HepG2 (cell line): Measurements from ENCODE around the gene SLC25A18. TPM values are rescaled to one million over a fixed set of nuclear protein-coding genes. Genes with fewer than 3 reads are reported as not detected.

Source experiments
- ATAC-seq: fragments of 200-7000 bp; cut with Tn5 transposase; 3 replicates; pipeline ENCODE4 v1.9.1; 2020; ENCODE audit warnings: mild to moderate bottlenecking, moderate library complexity
- BruUV-seq: library from RNA; stranded (reverse); fragments of 400-500 nt; replicated peaks from 2 replicates; lab custom pipeline; 2021; lab: Mats Ljungman, UMichigan
- CTCF ChIA-PET: fragments of 300-600 bp; formaldehyde crosslinking; extraction: SDS; loops from one replicate; lab custom pipeline; 2021; ENCODE audit warnings: low total read pairs, inconsistent platforms, low intra/inter-chr PET ratio; lab: Yijun Ruan, JAX
- POLR2A ChIA-PET: fragments of 350-600 bp; sonication (Branson Sonifier 250); formaldehyde crosslinking; loops from one replicate; lab custom pipeline; 2020; ENCODE audit warnings: antibody characterized with exemption, inconsistent platforms; lab: Yijun Ruan, JAX
- DNase-seq: peaks from one replicate; pipeline ENCODE4 v3.0.0-alpha.2; 2015; ENCODE audit warnings: low spot score
- FAIRE-seq: peaks from 3 replicates; lab custom pipeline; 2011; peaks lifted over from hg19 to GRCh38; lab: Jason Lieb, UNC
- H2AFZ ChIP-seq: one replicate; pipeline ENCODE4 v1.6.1; 2011; ENCODE audit warnings: low read length, inconsistent platforms
- H3K27ac ChIP-seq: fragments of 300-600 bp; 3 replicates; pipeline ENCODE4 v1.8.0; 2011; ENCODE audit warnings: mixed run types, mild to moderate bottlenecking, mixed read lengths, low read length, inconsistent platforms; ENCODE audit not compliant: insufficient read depth; ENCODE audit errors: extremely low read length
- H3K27me3 ChIP-seq, 2 experiments: fragments of 200-600 bp in 1 of 2; 2 replicates in 1 of 2; 3 replicates in 1 of 2; pipeline versions ENCODE4 v1.6.0 to v1.8.0; 2011; ENCODE audit warnings: low read length in 2 of 2, mild to moderate bottlenecking in 2 of 2, moderate library complexity in 2 of 2, inconsistent platforms in 1 of 2; ENCODE audit not compliant: insufficient read depth in 2 of 2, control insufficient read depth in 1 of 2
- H3K36me3 ChIP-seq, 2 experiments: fragments of 200-600 bp in 1 of 2; replicated peaks in 1 of 2; 2 replicates in 1 of 2; 3 replicates in 1 of 2; pipeline versions ENCODE4 v1.5.1 to v1.8.0; 2011; ENCODE audit warnings: low read length in 2 of 2, inconsistent platforms in 1 of 2; ENCODE audit not compliant: insufficient read depth in 2 of 2, control insufficient read depth in 1 of 2
- H3K4me1 ChIP-seq: 2 replicates; pipeline ENCODE4 v1.5.1; 2012; ENCODE audit warnings: low read length, inconsistent platforms; ENCODE audit not compliant: insufficient read depth
- H3K4me2 ChIP-seq: 2 replicates; pipeline ENCODE4 v1.6.0; 2011; ENCODE audit warnings: low read depth, low read length, inconsistent platforms
- H3K4me3 ChIP-seq, 3 experiments: fragments of 200-600 bp in 1 of 3; sonication (generic), shearing (Covaris generic) in 1 of 3; replicated peaks in 1 of 3; 2 replicates each; pipeline ENCODE4 v1.5.1; 2011 to 2016; ENCODE audit warnings: low read length in 3 of 3, inconsistent platforms in 2 of 3, low read depth in 2 of 3, mild to moderate bottlenecking in 2 of 3, control low read depth in 1 of 3, mixed read lengths in 1 of 3; ENCODE audit not compliant: insufficient read depth in 1 of 3
- H3K79me2 ChIP-seq: one replicate; pipeline ENCODE4 v1.6.1; 2011; ENCODE audit warnings: low read length, inconsistent platforms; ENCODE audit not compliant: insufficient read depth
- H3K9ac ChIP-seq: 2 replicates; pipeline ENCODE4 v1.6.0; 2011; ENCODE audit warnings: mild to moderate bottlenecking, low read depth, low read length, inconsistent platforms; ENCODE audit not compliant: insufficient read depth
- H3K9me3 ChIP-seq: 2 replicates; pipeline ENCODE4 v1.5.1; 2012; ENCODE audit warnings: mild to moderate bottlenecking, low read length
- H4K20me1 ChIP-seq: 2 replicates; pipeline ENCODE4 v1.6.0; 2011; ENCODE audit warnings: inconsistent platforms, mild to moderate bottlenecking, low read length, moderate library complexity; ENCODE audit not compliant: insufficient read depth
- DMAP1 ChIP-seq: IDR thresholded peaks from 2 replicates; pipeline ENCODE4 v1.6.1; 2016
- DNMT3B ChIP-seq: conservative IDR thresholded peaks from 2 replicates; pipeline ENCODE4 v1.6.1; 2016; ENCODE audit warnings: missing biosample characterization, control low read depth
- DR1 ChIP-seq: sonication (generic); formaldehyde crosslinking; IDR thresholded peaks from 2 replicates; pipeline ENCODE4 v1.8.0; 2021; ENCODE audit warnings: mild to moderate bottlenecking, missing genetic modification reagents, inconsistent platforms
- IRX3 ChIP-seq: sonication (generic); formaldehyde crosslinking; IDR thresholded peaks from 2 replicates; pipeline ENCODE4 v1.8.1; 2023; ENCODE audit warnings: mild to moderate bottlenecking, low read depth, missing genetic modification reagents, borderline replicate concordance
- JUNB ChIP-seq: sonication (generic); formaldehyde crosslinking; IDR thresholded peaks from 2 replicates; pipeline ENCODE4 v1.8.0; 2022; ENCODE audit warnings: missing genetic modification reagents, mild to moderate bottlenecking, borderline replicate concordance
- KDM6A ChIP-seq: IDR thresholded peaks from 2 replicates; pipeline ENCODE4 v1.6.1; 2016; ENCODE audit warnings: low read depth
- NFIB ChIP-seq: sonication (generic); formaldehyde crosslinking; IDR thresholded peaks from 2 replicates; pipeline ENCODE4 v1.9.0; 2021; ENCODE audit warnings: missing genetic modification reagents, mild to moderate bottlenecking, borderline replicate concordance
- NFKB2 ChIP-seq: sonication (generic); formaldehyde crosslinking; IDR thresholded peaks from 2 replicates; pipeline ENCODE4 v1.4.0; 2020; ENCODE audit warnings: missing genetic modification reagents, borderline replicate concordance
- TOE1 ChIP-seq: sonication (generic); formaldehyde crosslinking; IDR thresholded peaks from 2 replicates; pipeline ENCODE4 v1.4.0; 2020; ENCODE audit warnings: mild to moderate bottlenecking, missing genetic modification reagents
- ZNF446 ChIP-seq: sonication (generic); formaldehyde crosslinking; IDR thresholded peaks from 2 replicates; pipeline ENCODE4 v1.5.0; 2020; ENCODE audit warnings: mild to moderate bottlenecking, missing genetic modification reagents
- ZNF75D ChIP-seq: sonication (generic); formaldehyde crosslinking; IDR thresholded peaks from 2 replicates; pipeline ENCODE4 v1.8.1; 2023; ENCODE audit warnings: missing genetic modification reagents, mild to moderate bottlenecking, borderline replicate concordance
- ZNF780A ChIP-seq: sonication (generic); formaldehyde crosslinking; IDR thresholded peaks from 2 replicates; pipeline ENCODE4 v1.8.0; 2022; ENCODE audit warnings: mild to moderate bottlenecking, missing genetic modification reagents, moderate library complexity
- WGBS: methylation state at CpG from one replicate; pipeline ENCODE4 v1.1.6; 2017; ENCODE audit warnings: low lambda C conversion rate; 5-methylcytosine and 5-hydroxymethylcytosine counted together
- in situ Hi-C: cut with HindIII; loops from 2 replicates; pipeline ENCODE4 v1.10.0; 2017; ENCODE audit warnings: low pct_unique_long_range_greater_than_20kb; ENCODE audit not compliant: extremely low pct_ligation_motif_present
- intact Hi-C: fragments of 100-400 bp; cut with micrococcal nuclease; formaldehyde crosslinking; loops from one replicate; pipeline ENCODE4 v1.10.0; 2022; ENCODE audit not compliant: unreplicated experiment
- polyA plus RNA-seq, 8 experiments: library from polyadenylated mRNA; depleted of rRNA in 3 of 8; stranded (reverse) in 7 of 8; unstranded in 1 of 8; fragments of >200 nt; fragmentation: Illumina TruSeq in 4 of 8; extraction: Trizol in 4 of 8; gene quantifications; 2 replicates each; pipeline versions ENCODE4 v1.2.1 to v1.2.3, GENCODE V29; 2011 to 2016; ENCODE audit warnings: low read depth in 4 of 8, missing spikeins in 1 of 8, mixed read lengths in 1 of 8; ENCODE audit not compliant: insufficient read depth in 1 of 8
- total RNA-seq, 5 experiments: library from RNA; depleted of rRNA; stranded (reverse); fragments of >200 nt; fragmentation: Illumina TruSeq; extraction: Trizol; gene quantifications; 2 replicates each; pipeline ENCODE4 v1.2.3, GENCODE V29; 2016; ENCODE audit warnings: low read depth in 1 of 5
- TF ChIP-seq, protein P1 (sequence below): sonication (generic); formaldehyde crosslinking; IDR thresholded peaks from 2 replicates; pipeline ENCODE4 v1.8.1; 2023; ENCODE audit warnings: mild to moderate bottlenecking, missing genetic modification reagents, borderline replicate concordance
- TF ChIP-seq, protein P2 (sequence below): sonication (generic); formaldehyde crosslinking; conservative IDR thresholded peaks from 2 replicates; pipeline ENCODE4 v1.8.0; 2022; ENCODE audit warnings: missing genetic modification reagents
- TF ChIP-seq, protein P3 (sequence below): sonication (generic); formaldehyde crosslinking; IDR thresholded peaks from 2 replicates; pipeline ENCODE4 v1.4.0; 2020; ENCODE audit warnings: missing genetic modification reagents; ENCODE audit errors: not compliant biosample characterization
- TF ChIP-seq, protein P4 (sequence below): sonication (generic); formaldehyde crosslinking; IDR thresholded peaks from 2 replicates; pipeline ENCODE4 v1.8.1; 2022; ENCODE audit warnings: mild to moderate bottlenecking, missing genetic modification reagents

SLC25A18 gene
- total and polyA plus RNA-seq, 2 of the 13 experiments (the other 11 are each of a cell fraction or from before 2014, with no cell fraction given), result 0.28 to 0.75 TPM

DNA sequence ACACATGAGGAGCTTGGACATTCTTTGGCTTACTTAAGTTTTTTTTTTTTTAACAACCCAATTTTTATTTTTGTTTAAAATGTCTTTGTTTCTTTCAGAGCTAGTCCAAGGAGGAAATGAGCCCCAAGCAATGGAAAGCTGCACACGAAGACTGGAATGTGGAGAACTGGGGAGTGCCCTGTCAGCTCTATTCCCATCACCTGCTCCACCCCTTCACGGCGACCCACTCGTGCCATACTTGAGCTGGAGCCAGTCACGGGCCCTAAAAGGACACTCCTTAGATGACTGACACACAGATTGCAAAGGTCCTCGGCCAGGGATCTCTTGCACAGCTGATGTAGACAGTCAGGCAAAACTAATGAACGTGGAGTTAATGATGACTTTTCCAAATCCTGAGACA is 10.6 kb upstream of the SLC25A18 start:
- intact Hi-C loops, result no loop called here
- no peak for FAIRE-seq
- POLR2A ChIA-PET, result no interaction called here

DNA sequence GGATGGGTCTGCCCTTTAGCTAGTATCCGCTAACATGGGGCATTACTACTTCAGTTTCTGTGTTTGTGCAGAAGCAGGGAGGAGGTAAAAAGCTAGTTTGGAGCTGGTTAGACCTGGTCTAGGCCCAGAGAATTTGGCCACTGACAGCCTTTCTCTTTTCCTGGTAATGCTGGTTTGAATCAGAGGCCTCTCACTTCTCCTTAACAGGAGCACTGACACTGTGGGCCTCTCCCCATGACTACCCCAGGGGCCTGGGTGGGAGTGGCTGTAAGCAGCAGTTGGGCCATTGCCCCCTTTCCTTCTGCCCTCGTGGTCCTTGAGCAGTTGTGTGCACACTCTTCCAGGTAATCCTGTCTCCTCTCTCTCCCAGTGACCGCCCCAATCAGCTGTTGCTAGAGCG is 8.5 kb upstream of the SLC25A18 start:
- TF ChIP-seq NFKB2 (CRISPR knock-in tag) (no peak), NFIB (no peak), ZNF446 (CRISPR knock-in tag) (no peak), KDM6A (CRISPR knock-in tag) (no peak), JUNB (CRISPR knock-in tag) (no peak), TOE1 (CRISPR knock-in tag) (no peak), DMAP1 (no peak), DR1 (CRISPR knock-in tag) (no peak), IRX3 (no peak), DNMT3B (CRISPR knock-in tag) (no peak), ZNF75D (CRISPR knock-in tag) (no peak)
- TF ChIP-seq, protein P1, sequence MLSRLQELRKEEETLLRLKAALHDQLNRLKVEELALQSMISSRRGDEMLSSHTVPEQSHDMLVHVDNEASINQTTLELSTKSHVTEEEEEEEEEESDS (CRISPR knock-in tag), result no peak
- TF ChIP-seq, protein P2, sequence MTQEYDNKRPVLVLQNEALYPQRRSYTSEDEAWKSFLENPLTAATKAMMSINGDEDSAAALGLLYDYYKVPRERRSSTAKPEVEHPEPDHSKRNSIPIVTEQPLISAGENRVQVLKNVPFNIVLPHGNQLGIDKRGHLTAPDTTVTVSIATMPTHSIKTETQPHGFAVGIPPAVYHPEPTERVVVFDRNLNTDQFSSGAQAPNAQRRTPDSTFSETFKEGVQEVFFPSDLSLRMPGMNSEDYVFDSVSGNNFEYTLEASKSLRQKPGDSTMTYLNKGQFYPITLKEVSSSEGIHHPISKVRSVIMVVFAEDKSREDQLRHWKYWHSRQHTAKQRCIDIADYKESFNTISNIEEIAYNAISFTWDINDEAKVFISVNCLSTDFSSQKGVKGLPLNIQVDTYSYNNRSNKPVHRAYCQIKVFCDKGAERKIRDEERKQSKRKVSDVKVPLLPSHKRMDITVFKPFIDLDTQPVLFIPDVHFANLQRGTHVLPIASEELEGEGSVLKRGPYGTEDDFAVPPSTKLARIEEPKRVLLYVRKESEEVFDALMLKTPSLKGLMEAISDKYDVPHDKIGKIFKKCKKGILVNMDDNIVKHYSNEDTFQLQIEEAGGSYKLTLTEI (CRISPR knock-in tag), result no peak
- TF ChIP-seq, protein P3, sequence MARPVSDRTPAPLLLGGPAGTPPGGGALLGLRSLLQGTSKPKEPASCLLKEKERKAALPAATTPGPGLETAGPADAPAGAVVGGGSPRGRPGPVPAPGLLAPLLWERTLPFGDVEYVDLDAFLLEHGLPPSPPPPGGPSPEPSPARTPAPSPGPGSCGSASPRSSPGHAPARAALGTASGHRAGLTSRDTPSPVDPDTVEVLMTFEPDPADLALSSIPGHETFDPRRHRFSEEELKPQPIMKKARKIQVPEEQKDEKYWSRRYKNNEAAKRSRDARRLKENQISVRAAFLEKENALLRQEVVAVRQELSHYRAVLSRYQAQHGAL (CRISPR knock-in tag), result no peak
- TF ChIP-seq, protein P4, sequence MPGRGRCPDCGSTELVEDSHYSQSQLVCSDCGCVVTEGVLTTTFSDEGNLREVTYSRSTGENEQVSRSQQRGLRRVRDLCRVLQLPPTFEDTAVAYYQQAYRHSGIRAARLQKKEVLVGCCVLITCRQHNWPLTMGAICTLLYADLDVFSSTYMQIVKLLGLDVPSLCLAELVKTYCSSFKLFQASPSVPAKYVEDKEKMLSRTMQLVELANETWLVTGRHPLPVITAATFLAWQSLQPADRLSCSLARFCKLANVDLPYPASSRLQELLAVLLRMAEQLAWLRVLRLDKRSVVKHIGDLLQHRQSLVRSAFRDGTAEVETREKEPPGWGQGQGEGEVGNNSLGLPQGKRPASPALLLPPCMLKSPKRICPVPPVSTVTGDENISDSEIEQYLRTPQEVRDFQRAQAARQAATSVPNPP, result no peak
- DNase-seq, result no peak
- in situ Hi-C loops (no loop called here), intact Hi-C loops (loop anchor here (5.0 kb wide), 2 partner anchors 82 to 187 kb away; partner anchors contain the start of gene BCL2L13)
- no peaks in the 10 kb centered on the region for H3K36me3 ChIP-seq
- no peak overlapping the region for H3K4me3 ChIP-seq
- H3K27me3 ChIP-seq, result peaks cover 0 to 43% of the 10 kb centered on the region in 2 experiments; a peak in 3 of 5 replicates
- ATAC-seq, result no peak
- H2AFZ ChIP-seq, result no peak overlapping the region
- 57% methylated on average over 4 of the region's 4 CpGs for WGBS
- no TSS peak for BruUV-seq
- 0 out of 2 replicates have a peak, but pooled peaks cover 8% of the 10 kb centered on the region for H3K4me1 ChIP-seq
- no peaks in the 10 kb centered on the region for H3K79me2 ChIP-seq
- H3K9ac ChIP-seq, result no peak overlapping the region
- H3K4me2 ChIP-seq, result no peak overlapping the region
- no peaks in the 10 kb centered on the region for H3K9me3 ChIP-seq
- no peaks in the 10 kb centered on the region for H4K20me1 ChIP-seq
- no peak overlapping the region for H3K27ac ChIP-seq
- FAIRE-seq, result no peak
- POLR2A ChIA-PET, result no interaction called here
- CTCF ChIA-PET, result no interaction called here

More for the DNA sequence above, 10.6 kb upstream of the SLC25A18 start:
- in situ Hi-C loops, result no loop called here
- no peak overlapping the region for H3K4me3 ChIP-seq
- 10% methylated on average over 7 of the region's 7 CpGs for WGBS
- H3K9ac ChIP-seq, result no peak overlapping the region
- H3K4me1 ChIP-seq, result no peaks in the 10 kb centered on the region
- H2AFZ ChIP-seq, result no peak overlapping the region
- H3K27me3 ChIP-seq, result peaks cover 2 to 60% of the 10 kb centered on the region in 2 experiments; a peak in 4 of 5 replicates
- no peak for TF ChIP-seq ZNF780A
- no peaks in the 10 kb centered on the region for H3K9me3 ChIP-seq
- no peaks in the 10 kb centered on the region for H4K20me1 ChIP-seq
- H3K27ac ChIP-seq, result no peak overlapping the region
- H3K79me2 ChIP-seq, result no peaks in the 10 kb centered on the region
- ATAC-seq (no peak), DNase-seq (no peak)
- H3K4me2 ChIP-seq, result no peak overlapping the region
- H3K36me3 ChIP-seq, result no peaks in the 10 kb centered on the region
- CTCF ChIA-PET, result no interaction called here
- BruUV-seq, result no TSS peak
